SU-DHL-6 (cell line): Measurements from ENCODE around the gene CSK.
A peak's percentile ranks its signal among the peaks of the same experiment; 100 is the strongest.

ENCODE experiments used
- H2AFZ ChIP-seq: fragments of 200-600 bp; sonication (generic); 2 replicates; pipeline ENCODE4 v1.6.1; 2014; ENCODE audit warnings: low read depth, mild to moderate bottlenecking, moderate library complexity, mixed read lengths, antibody characterized with exemption, low read length; ENCODE audit not compliant: severe bottlenecking
- H3F3A ChIP-seq: fragments of 200-600 bp; shearing (Covaris generic); 2 replicates; pipeline ENCODE4 v1.6.0; 2016; ENCODE audit warnings: antibody characterized with exemption, mild to moderate bottlenecking; ENCODE audit not compliant: insufficient read depth
- H3K27ac ChIP-seq: fragments of 200-600 bp; sonication (generic); 2 replicates; pipeline ENCODE4 v1.5.1; 2016; ENCODE audit warnings: low read depth, mild to moderate bottlenecking, low read length, moderate library complexity, mixed read lengths
- H3K27me3 ChIP-seq: fragments of 200-600 bp; sonication (generic), shearing (Covaris generic); 2 replicates; pipeline ENCODE4 v1.6.0; 2014; ENCODE audit warnings: mild to moderate bottlenecking, low read length
- H3K36me3 ChIP-seq: fragments of 200-600 bp; sonication (generic); 2 replicates; pipeline ENCODE4 v1.6.1; 2014; ENCODE audit warnings: mild to moderate bottlenecking, low read length, mixed read lengths
- H3K4me2 ChIP-seq: fragments of 300-600, 200-600 bp; shearing (Covaris generic), sonication (generic); 2 replicates; pipeline ENCODE4 v1.6.0; 2014; ENCODE audit warnings: low read length, low read depth, mild to moderate bottlenecking; ENCODE audit not compliant: poor library complexity, severe bottlenecking
- H3K4me3 ChIP-seq: fragments of 200-600 bp; sonication (generic); 2 replicates; pipeline ENCODE4 v1.5.1; 2014; ENCODE audit warnings: antibody characterized with exemption, low read length, mild to moderate bottlenecking, mixed read lengths; ENCODE audit not compliant: insufficient read depth, poor library complexity, severe bottlenecking
- H3K79me2 ChIP-seq: fragments of 200-600 bp; sonication (generic); 2 replicates; pipeline ENCODE4 v1.6.1; 2014; ENCODE audit warnings: mild to moderate bottlenecking, low read length, moderate library complexity; ENCODE audit not compliant: insufficient read depth
- H3K9ac ChIP-seq: fragments of 200-600 bp; sonication (generic); 2 replicates; pipeline ENCODE4 v1.7.0; 2014; ENCODE audit warnings: mild to moderate bottlenecking, low read length
- H3K9me2 ChIP-seq: fragments of 200-600 bp; sonication (generic); replicated peaks from 2 replicates; pipeline ENCODE4 v1.6.1; 2014; ENCODE audit warnings: low read length; ENCODE audit not compliant: insufficient read depth
- H3K9me3 ChIP-seq: fragments of 200-600 bp; sonication (generic); 2 replicates; pipeline ENCODE4 v1.6.1; 2014; ENCODE audit warnings: low read length, mixed read lengths; ENCODE audit not compliant: insufficient read depth
- H4K20me1 ChIP-seq: fragments of 200-600 bp; sonication (generic); 2 replicates; pipeline ENCODE4 v1.6.1; 2014; ENCODE audit warnings: low read depth, mild to moderate bottlenecking, antibody characterized with exemption, low read length, moderate library complexity, mixed read lengths
- EZH2phosphoT487 ChIP-seq: fragments of 200-600 bp; sonication (generic), shearing (Covaris generic); conservative IDR thresholded peaks from 2 replicates; pipeline ENCODE4 v1.6.1; 2018; ENCODE audit warnings: mild to moderate bottlenecking, antibody characterized with exemption, low read length, moderate library complexity, mixed read lengths
- TF ChIP-seq, protein P1 (sequence below): fragments of 200-600 bp; sonication (generic); IDR thresholded peaks from one replicate; pipeline ENCODE4 v1.5.1; 2017; ENCODE audit warnings: antibody characterized with exemption, mild to moderate bottlenecking, low read length, moderate library complexity; ENCODE audit not compliant: insufficient read depth, poor library complexity, severe bottlenecking

The CSK gene

DNA sequence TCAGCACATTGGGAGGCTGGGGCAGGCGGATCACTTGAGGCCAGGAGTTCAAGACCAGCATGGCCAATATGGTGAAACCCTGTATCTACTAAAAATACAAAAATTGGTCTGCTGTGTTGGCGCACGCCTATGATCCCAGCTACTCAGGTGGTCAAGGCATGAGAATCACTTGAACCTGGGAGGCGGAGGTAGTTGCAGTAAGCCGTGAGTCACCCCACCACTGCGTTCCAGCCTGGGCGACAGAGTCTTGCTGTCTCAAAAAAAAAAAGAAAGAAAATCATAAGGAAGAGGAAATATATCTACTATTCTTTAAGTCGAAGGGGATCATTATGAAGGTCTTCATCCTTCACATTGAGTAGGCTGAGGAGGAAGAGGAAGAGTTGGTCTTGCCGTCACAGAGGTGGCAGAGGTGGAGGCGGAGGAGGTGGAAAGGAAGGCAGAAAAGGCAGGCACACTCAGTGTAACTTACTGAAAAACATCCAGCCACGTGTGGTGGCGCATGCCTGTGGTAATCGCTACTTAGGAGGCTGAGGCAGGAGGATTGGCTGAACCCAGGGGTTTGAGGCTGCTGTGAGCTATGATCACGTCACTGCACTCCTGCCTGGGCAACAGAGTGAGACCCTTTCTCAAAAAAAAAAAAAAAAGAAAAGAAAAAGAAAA, 14.2 kb downstream of the CSK start:
- Histone ChIP-seq H3K9ac (no peak overlapping the region), H3K4me3 (no peak overlapping the region), H3K27ac (0 out of 2 replicates have a peak overlapping the region, but pooled peaks have one; percentile 9), H4K20me1 (no peaks in the 10 kb centered on the region), H3K9me2 (no peaks in the 10 kb centered on the region), H3F3A (peaks cover 17% of the 10 kb centered on the region), H3K79me2 (peaks cover 71% of the 10 kb centered on the region), H3K4me2 (no peak overlapping the region), H3K27me3 (no peaks in the 10 kb centered on the region), H3K9me3 (no peaks in the 10 kb centered on the region), H2AFZ (no peak overlapping the region), H3K36me3 (peaks cover 8% of the 10 kb centered on the region)
- TF ChIP-seq EZH2phosphoT487: no peak
- TF ChIP-seq, protein P1, sequence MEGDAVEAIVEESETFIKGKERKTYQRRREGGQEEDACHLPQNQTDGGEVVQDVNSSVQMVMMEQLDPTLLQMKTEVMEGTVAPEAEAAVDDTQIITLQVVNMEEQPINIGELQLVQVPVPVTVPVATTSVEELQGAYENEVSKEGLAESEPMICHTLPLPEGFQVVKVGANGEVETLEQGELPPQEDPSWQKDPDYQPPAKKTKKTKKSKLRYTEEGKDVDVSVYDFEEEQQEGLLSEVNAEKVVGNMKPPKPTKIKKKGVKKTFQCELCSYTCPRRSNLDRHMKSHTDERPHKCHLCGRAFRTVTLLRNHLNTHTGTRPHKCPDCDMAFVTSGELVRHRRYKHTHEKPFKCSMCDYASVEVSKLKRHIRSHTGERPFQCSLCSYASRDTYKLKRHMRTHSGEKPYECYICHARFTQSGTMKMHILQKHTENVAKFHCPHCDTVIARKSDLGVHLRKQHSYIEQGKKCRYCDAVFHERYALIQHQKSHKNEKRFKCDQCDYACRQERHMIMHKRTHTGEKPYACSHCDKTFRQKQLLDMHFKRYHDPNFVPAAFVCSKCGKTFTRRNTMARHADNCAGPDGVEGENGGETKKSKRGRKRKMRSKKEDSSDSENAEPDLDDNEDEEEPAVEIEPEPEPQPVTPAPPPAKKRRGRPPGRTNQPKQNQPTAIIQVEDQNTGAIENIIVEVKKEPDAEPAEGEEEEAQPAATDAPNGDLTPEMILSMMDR: no peak

GRCh38 chr15:74798388-74799254, 16.7 kb downstream of the CSK start:
- H3K9me2 ChIP-seq: no peaks in the 10 kb centered on the region
- H3K9me3 ChIP-seq: no peaks in the 10 kb centered on the region
- H3K27me3 ChIP-seq: no peaks in the 10 kb centered on the region
- no peak overlapping the region for H3K4me3 ChIP-seq
- H3K4me2 ChIP-seq: peak overlapping the region; percentile 21
- peak overlapping the region; percentile 68 for H3K27ac ChIP-seq
- TF ChIP-seq, protein P1: no peak
- TF ChIP-seq EZH2phosphoT487: no peak
- peaks cover 16% of the 10 kb centered on the region; the same call in 1 of the 2 replicates for H3F3A ChIP-seq
- no peaks in the 10 kb centered on the region for H4K20me1 ChIP-seq
- 0 out of 2 replicates have a peak overlapping the region, but pooled peaks have one; percentile 14 for H3K9ac ChIP-seq
- H3K36me3 ChIP-seq: peaks cover 20% of the 10 kb centered on the region
- H3K79me2 ChIP-seq: peaks cover 46% of the 10 kb centered on the region
- H2AFZ ChIP-seq: no peak overlapping the region

GRCh38 chr15:74799255-74799855, 17.5 kb downstream of the CSK start:
- Histone ChIP-seq H3K9me2 (no peaks in the 10 kb centered on the region), H4K20me1 (no peaks in the 10 kb centered on the region), H3K4me2 (peak overlapping the region; percentile 8), H2AFZ (no peak overlapping the region), H3K9me3 (no peaks in the 10 kb centered on the region), H3K27me3 (no peaks in the 10 kb centered on the region), H3K79me2 (peaks cover 39% of the 10 kb centered on the region), H3F3A (peaks cover 23% of the 10 kb centered on the region; the same call in 1 of the 2 replicates), H3K4me3 (no peak overlapping the region), H3K36me3 (peaks cover 27% of the 10 kb centered on the region), H3K27ac (peak overlapping the region; percentile 68), H3K9ac (0 out of 2 replicates have a peak overlapping the region, but pooled peaks have one; percentile 6)
- TF ChIP-seq, protein P1: no peak
- TF ChIP-seq EZH2phosphoT487: no peak
